ENCODE data around the gene C3orf20.

GRCh38 chr3:14640157-14640562 lies 34.8 kb upstream of the C3orf20 start:
- TF ChIP-seq ELF1 (tag; IDR thresholded peaks at IDR 0.05) = no peak
- TF ChIP-seq AFF1 (IDR thresholded peaks at IDR 0.05; ENCODE audit: low read depth in 1 of 2, partially characterized antibody in 2 of 2) = no peak
- no peak for TF ChIP-seq SMC3 (conservative IDR thresholded peaks at IDR 0.05; ENCODE audit: insufficient read depth, low read depth, low read length)
- TF ChIP-seq TFE3 (CRISPR knock-in tag; IDR thresholded peaks at IDR 0.05) = no peak
- no peak for TF ChIP-seq SIX5 (IDR thresholded peaks at IDR 0.05; ENCODE audit: borderline replicate concordance in 1 of 2, insufficient read depth in 1 of 2, low read depth in 1 of 2, low read length in 2 of 2)
- no peak for TF ChIP-seq IRF2 (CRISPR knock-in tag; IDR thresholded peaks at IDR 0.05)
- TF ChIP-seq EP300 (IDR thresholded peaks at IDR 0.05; ENCODE audit: low read length) = no peak
- no peak for TF ChIP-seq ZBTB5 (IDR thresholded peaks at IDR 0.05)
- no peak for TF ChIP-seq ZBTB7A (IDR thresholded peaks at IDR 0.05; ENCODE audit: borderline replicate concordance, control insufficient read depth, low read depth, low read length)
